NCI-H1436 treated with DMSO at 0.1 percent for 48 hours (cell line): ENCODE measurements around the gene NUB1.

Experiments
- DNase-seq: peaks from one replicate; lab custom pipeline; 2025; lab: John Stamatoyannopoulos, UW

NUB1 gene

GRCh38 chr7:151378496-151379192 is 37.0 kb downstream of the NUB1 start:
- no peak for DNase-seq

DNA sequence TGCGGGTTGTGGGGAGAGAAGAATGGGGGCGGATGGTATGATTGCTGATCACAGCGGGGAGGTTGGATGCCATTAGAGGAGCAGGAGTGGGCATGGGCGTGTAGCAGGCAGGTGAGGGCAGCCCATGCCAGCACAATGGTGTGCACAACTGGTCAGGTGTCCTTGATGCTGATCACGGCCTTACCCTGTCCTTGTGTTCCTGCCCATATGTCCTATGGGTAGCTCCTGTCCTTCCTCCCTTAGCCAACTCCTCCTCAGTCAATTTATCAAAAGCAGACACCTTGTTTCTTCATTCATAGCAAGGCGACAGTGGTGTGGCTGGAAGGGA is 37.5 kb downstream of the NUB1 start:
- no peak for DNase-seq

- no peak for DNase-seq
These were observed 38.1 kb downstream of the NUB1 start for GRCh38 chr7:151379534-151380198.

- DNase-seq: no peak
These were observed 38.8 kb downstream of the NUB1 start for GRCh38 chr7:151380199-151381097.

DNA sequence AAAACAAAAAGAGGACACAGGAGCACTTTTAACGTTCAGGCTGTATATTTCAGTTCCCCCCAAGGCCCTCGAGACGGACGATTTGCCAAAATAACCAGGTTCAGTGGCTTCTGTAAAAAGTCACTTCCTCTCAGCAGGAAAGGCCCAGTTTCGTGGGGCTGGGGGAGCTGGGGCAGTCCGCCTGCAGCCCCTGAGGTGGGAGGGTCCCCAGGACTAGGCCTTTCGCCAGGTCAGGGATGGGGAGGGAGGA is 39.4 kb downstream of the NUB1 start:
- DNase-seq: no peak

GRCh38 chr7:151381348-151382078 is 39.9 kb downstream of the NUB1 start:
- DNase-seq: no peak

DNA sequence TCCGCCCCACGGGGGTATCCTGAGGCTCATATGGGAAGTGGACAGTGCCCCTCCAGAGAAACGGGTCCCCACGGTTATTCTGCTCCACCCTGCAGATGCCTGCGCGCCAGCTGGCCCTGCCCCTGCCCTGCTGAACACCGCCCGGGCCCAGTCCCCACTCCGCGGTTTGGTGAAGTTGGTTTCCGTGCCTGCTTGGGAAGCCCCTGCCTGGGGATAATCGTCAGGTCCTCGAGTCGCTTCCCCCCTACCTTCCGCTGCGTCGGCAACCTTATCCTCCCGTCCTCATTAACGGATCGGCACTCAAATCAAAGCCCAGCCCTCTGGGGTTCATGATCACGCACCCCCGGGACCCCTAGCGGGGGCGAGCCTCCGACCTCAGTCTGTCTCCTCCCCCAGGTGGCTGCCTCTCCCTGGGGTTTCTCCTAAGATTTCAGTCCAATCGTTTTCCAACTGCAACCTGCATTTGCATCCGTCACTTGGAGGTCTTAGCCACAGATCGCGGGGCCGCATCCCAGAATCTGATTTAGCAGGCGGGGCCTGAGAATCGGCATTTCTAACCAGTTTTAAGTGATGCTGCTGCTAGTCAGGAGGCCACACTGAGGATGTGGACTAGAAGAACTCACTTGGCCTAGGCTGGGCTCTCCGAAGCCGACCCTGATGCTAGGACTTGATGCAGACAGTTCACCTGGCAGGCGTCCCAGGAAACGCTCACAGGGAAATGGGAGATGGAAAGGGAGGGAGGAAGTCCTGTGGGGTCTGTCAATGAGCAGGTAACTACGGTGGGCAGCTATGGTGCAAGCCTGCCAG is 40.7 kb downstream of the NUB1 start:
- DNase-seq: no peak

GRCh38 chr7:151383638-151384351 is 42.2 kb downstream of the NUB1 start:
- no peak for DNase-seq

- DNase-seq: no peak
These were observed 42.7 kb downstream of the NUB1 start for GRCh38 chr7:151384352-151384697.

- no peak for DNase-seq
These were observed 43.4 kb downstream of the NUB1 start for GRCh38 chr7:151384776-151385625.

GRCh38 chr7:151385626-151386300 is 44.2 kb downstream of the NUB1 start:
- DNase-seq: no peak

- DNase-seq: no peak
These were observed 44.9 kb downstream of the NUB1 start for GRCh38 chr7:151386301-151387160.

DNA sequence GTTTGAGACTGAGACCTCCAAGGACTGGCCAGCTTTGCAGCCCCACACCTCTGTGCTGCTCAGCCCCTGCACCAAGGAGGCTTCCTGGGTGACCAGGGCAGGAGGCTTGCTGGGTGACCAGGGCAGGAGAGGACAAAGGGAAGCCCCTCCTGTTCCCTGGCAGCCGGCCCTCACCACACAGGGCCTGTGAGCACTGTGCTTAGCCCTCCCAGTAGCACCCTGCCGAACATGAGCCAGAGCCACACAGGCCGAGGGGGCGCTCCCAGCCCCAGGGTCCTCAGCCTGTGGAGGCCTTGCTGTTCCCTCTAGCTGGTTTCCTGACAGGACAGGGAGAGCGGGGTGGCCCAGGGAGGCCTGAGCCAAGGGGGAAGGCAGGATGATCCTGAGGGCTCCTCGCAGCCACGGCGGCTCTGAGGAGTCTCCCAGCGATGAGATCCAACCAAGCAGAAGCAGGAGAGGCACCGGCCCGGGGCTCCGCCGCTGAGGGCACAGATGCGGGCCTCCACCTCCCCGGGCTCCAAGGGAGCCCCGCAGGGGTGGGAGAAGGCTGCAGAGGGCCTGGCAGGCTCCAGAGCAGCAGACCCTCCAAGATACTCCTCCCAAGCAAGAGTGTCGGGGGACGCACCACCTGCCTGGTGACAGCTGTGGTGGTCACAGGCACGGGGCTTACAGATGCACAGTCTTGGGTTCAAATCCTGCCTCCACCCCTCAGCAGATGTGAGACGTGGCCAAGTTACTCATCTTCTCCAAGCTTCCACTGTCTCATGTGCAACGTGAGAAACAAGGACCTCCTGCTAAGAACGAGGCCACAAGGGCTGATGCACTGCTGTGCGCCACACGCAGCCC is 45.8 kb downstream of the NUB1 start:
- no peak for DNase-seq

GRCh38 chr7:151388007-151388297 is 46.3 kb downstream of the NUB1 start:
- DNase-seq: no peak

GRCh38 chr7:151388430-151388829 is 46.8 kb downstream of the NUB1 start:
- no peak for DNase-seq

DNA sequence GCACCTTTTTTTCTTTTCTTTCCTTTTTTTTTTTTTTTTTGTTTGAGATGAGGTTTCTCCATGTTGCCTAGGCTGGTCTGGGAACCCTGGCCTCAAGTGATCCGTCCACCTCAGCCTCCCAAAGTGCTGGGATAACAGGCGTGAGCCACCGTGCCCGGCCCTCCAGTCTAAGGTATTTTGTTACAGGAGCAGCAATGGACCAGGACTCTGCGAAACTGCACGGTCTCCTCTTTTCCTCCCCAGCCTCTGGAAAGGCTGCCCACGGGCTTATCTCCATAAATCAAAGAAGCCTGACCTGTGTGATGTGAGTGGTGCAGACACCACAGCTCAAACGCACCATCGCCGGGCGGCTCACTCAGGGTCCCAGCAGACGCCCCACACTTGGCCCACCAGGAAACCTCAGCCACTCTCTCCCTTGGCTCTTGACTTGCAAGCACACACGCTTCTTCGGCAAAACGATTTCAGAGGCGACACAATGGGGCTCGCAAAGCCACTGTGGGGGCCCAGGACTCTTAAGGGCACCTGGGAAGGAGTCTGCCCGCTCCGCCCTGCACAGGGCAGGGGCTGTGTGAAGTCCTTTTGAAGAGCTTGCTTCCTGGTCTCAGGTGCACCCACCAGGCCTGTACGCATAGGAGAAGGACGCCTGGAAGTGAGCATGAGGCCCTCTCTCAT is 47.6 kb downstream of the NUB1 start:
- DNase-seq: no peak
